Thoracic aorta (tissue), 2 donors: ENCODE data around the gene PHC2. TPM values are rescaled to one million over a fixed set of nuclear protein-coding genes. Genes with fewer than 3 reads are reported as not detected.

ENCODE experiments used
- ATAC-seq: fragments of 150-250 bp; one replicate; pipeline ENCODE4 v1.8.0; 2017; ENCODE audit warnings: low read depth; ENCODE audit not compliant: insufficient number of reproducible peaks, low FRiP score
- DNase-seq: peaks from one replicate; pipeline ENCODE4 v3.0.0-alpha.2; 2020; ENCODE audit warnings: low spot score
- H3K27ac ChIP-seq, 2 donors: fragments of 200-600 bp; sonication (generic); 1 replicate in 1 of 2; 2 replicates in 1 of 2; pipeline ENCODE4 v1.5.1; 2016; ENCODE audit warnings: mild to moderate bottlenecking in 2 of 2, moderate library complexity in 2 of 2
- H3K27me3 ChIP-seq: fragments of 200-600 bp; sonication (generic); replicated peaks from 2 replicates; pipeline ENCODE4 v1.6.0; 2016; ENCODE audit warnings: mild to moderate bottlenecking; ENCODE audit not compliant: insufficient read depth
- H3K36me3 ChIP-seq: fragments of 200-600 bp; sonication (generic); one replicate; pipeline ENCODE4 v1.5.1; 2016
- H3K4me1 ChIP-seq, 2 donors: fragments of 200-600 bp; sonication (generic); 1 replicate in 1 of 2; 2 replicates in 1 of 2; pipeline versions ENCODE4 v1.5.1 to v1.6.0; 2016; ENCODE audit warnings: low read depth in 2 of 2, mild to moderate bottlenecking in 1 of 2; ENCODE audit not compliant: control insufficient read depth in 1 of 2
- H3K4me3 ChIP-seq: fragments of 200-600 bp; sonication (generic); 2 replicates; pipeline ENCODE4 v1.5.1; 2016; ENCODE audit warnings: mild to moderate bottlenecking
- H3K9me3 ChIP-seq: fragments of 200-600 bp; sonication (generic); 2 replicates; pipeline ENCODE4 v1.5.1; 2016
- total RNA-seq, 2 donors: library from RNA; depleted of rRNA; stranded (reverse); fragments of >200 nt; gene quantifications; one replicate each; pipeline versions ENCODE4 v1.1.0 to v1.2.3, GENCODE V29; 2016
- TF ChIP-seq, protein P1 (sequence below): fragments of 200-600 bp; sonication (generic); IDR thresholded peaks from one replicate; pipeline ENCODE4 v1.5.1; 2019; ENCODE audit warnings: antibody characterized with exemption

Gene PHC2
- total RNA-seq, 2 donors from 2014 or later = 174 to 238 TPM

DNA sequence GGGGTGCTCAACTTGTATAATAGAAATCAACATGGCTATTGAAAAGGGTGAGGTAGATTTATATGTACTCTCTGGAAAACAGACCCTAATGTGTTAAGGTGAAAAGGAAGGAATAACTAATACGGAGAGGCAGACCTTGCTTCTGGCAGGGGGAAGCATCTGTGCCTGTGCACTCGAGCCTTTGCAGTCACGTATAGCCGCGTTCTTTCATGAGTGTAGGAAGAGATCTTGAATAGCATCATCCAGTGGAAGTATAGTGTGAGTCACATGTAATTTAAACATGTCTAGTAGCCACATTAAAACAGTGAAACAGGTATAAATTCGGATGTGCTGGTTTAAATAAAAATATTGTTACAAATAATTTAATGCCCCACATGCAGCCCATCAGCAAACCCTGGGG lies 112.9 kb downstream of the PHC2 start:
- Histone ChIP-seq H3K4me1 (no peaks in the 10 kb centered on the region), H3K27ac (no peak overlapping the region), H3K9me3 (no peaks in the 10 kb centered on the region), H3K36me3 (peaks cover 3% of the 10 kb centered on the region), H3K27me3 (no peaks in the 10 kb centered on the region), H3K4me3 (no peak overlapping the region)
- ATAC-seq (no peak), DNase-seq (no peak)
- TF ChIP-seq, protein P1, sequence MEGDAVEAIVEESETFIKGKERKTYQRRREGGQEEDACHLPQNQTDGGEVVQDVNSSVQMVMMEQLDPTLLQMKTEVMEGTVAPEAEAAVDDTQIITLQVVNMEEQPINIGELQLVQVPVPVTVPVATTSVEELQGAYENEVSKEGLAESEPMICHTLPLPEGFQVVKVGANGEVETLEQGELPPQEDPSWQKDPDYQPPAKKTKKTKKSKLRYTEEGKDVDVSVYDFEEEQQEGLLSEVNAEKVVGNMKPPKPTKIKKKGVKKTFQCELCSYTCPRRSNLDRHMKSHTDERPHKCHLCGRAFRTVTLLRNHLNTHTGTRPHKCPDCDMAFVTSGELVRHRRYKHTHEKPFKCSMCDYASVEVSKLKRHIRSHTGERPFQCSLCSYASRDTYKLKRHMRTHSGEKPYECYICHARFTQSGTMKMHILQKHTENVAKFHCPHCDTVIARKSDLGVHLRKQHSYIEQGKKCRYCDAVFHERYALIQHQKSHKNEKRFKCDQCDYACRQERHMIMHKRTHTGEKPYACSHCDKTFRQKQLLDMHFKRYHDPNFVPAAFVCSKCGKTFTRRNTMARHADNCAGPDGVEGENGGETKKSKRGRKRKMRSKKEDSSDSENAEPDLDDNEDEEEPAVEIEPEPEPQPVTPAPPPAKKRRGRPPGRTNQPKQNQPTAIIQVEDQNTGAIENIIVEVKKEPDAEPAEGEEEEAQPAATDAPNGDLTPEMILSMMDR = no peak

DNA sequence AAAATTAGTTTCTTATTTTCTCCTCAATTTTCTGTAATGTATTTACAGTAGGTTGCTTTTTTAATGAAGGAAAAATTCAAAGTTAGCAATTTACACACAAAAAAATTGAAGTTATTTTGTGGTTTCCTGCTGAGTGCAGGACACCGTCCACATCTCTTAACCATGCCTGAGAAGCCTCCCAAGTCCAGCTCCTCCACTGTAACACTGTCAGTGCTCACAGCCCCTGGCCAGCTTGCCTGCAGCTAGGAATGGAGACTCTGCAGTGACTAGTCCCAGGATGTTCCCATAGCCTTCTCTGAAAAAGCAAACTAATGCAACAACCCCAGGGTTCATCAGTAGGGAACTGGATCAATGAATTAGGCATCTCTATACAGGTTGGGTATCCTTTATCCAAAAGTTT lies 113.5 kb downstream of the PHC2 start:
- ATAC-seq (no peak), DNase-seq (no peak)
- TF ChIP-seq, protein P1 = no peak
- Histone ChIP-seq H3K36me3 (no peaks in the 10 kb centered on the region), H3K9me3 (no peaks in the 10 kb centered on the region), H3K4me1 (no peaks in the 10 kb centered on the region), H3K27ac (no peak overlapping the region), H3K4me3 (no peak overlapping the region), H3K27me3 (no peaks in the 10 kb centered on the region)

DNA sequence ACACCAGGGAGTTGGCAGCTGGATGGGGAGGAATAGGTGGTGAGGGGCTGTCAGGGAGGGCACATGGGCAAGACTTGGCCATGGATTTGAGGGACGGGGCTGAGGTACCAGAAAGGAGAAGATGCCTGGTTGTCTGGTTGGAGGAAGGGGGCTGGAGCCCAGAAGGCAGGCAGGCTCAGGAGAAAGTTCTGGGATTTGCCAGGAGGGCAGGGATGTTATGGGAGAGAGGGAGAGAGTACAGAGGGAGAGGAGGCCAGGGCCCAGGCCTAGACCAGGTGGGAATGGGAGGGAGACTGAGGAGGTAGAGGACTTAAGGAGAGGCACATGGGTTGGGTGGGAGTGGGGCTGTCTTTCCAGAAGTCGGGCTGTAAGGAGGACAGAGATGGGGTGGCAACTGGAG lies 114.3 kb downstream of the PHC2 start:
- ATAC-seq = no peak

DNA sequence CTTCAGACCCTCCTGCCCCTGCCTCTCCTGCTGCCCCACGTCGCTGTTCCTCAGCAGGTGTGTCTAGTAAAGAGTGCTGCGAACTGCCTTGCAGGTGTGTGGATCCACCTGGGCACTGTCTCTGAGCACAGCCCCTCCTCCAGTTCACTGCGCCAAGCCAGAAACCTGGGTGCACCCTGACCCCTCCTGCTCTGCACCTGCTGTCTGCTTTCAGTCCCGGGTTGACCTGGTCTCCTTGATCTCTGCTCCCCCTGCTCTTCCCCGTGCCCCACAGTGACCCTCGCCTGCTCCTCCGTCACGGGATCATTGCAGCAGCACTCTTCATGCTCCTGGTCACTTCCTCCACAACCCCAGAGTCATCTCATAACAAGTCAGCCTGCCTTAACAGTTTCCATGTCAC lies 116.5 kb downstream of the PHC2 start:
- Histone ChIP-seq H3K27ac (no peak overlapping the region), H3K4me1 (no peaks in the 10 kb centered on the region), H3K9me3 (no peaks in the 10 kb centered on the region), H3K4me3 (no peak overlapping the region), H3K36me3 (no peaks in the 10 kb centered on the region), H3K27me3 (no peaks in the 10 kb centered on the region)
- TF ChIP-seq, protein P1 = no peak
- ATAC-seq (no peak), DNase-seq (no peak)

More for the DNA sequence above, 114.3 kb downstream of the PHC2 start:
- Histone ChIP-seq H3K4me1 (no peaks in the 10 kb centered on the region), H3K36me3 (no peaks in the 10 kb centered on the region), H3K4me3 (no peak overlapping the region), H3K27me3 (no peaks in the 10 kb centered on the region), H3K27ac (no peak overlapping the region), H3K9me3 (no peaks in the 10 kb centered on the region)
- no peak for DNase-seq
- TF ChIP-seq, protein P1 = no peak

DNA sequence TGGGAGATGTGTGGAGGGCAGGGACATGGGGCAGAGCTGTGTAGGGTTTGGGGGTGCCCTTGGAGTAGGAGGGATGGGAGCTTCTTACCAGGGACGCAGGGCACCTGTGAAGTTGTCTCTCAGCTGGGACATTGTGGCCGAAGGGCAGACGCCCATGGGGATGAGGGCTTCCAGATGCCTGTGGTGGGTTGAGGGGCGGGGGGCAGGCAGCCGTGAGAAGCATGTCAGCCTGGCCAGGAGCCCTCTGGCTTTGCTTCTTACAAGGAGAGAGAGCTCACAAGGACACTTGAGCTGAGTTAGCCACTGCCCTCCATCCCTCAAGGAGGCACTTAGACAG lies 118.5 kb downstream of the PHC2 start:
- no peak overlapping the region for H3K27ac ChIP-seq
- no peaks in the 10 kb centered on the region for H3K27me3 ChIP-seq
- no peaks in the 10 kb centered on the region for H3K9me3 ChIP-seq
- H3K36me3 ChIP-seq = no peaks in the 10 kb centered on the region
- H3K4me1 ChIP-seq = no peaks in the 10 kb centered on the region
- DNase-seq (no peak), ATAC-seq (no peak)
- TF ChIP-seq, protein P1 = no peak
- H3K4me3 ChIP-seq = no peak overlapping the region
